WTC11 (cell line): Measurements from ENCODE around the gene TRIP13. TPM values are rescaled to one million over a fixed set of nuclear protein-coding genes. Genes with fewer than 3 reads are reported as not detected.

Experiments
- ATAC-seq: fragments of 200-7000 bp; cut with Tn5 transposase; 2 replicates; pipeline ENCODE4 v1.10.0; 2021; ENCODE audit warnings: mild to moderate bottlenecking, moderate library complexity
- CTCF ChIA-PET: fragments of 300-600 bp; sonication (Branson Sonifier 250); formaldehyde crosslinking; loops from one replicate; lab custom pipeline; 2021; ENCODE audit warnings: antibody characterized with exemption; lab: Charles Lee
- POLR2A ChIA-PET: fragments of 350-600 bp; sonication (Branson Sonifier 250); formaldehyde crosslinking; loops from one replicate; lab custom pipeline; 2021; ENCODE audit warnings: antibody characterized with exemption; lab: Charles Lee
- DNase-seq: peaks from one replicate; pipeline ENCODE4 v3.0.0; 2021; ENCODE audit warnings: low spot score
- H3K27ac Mint-ChIP-seq: 2 replicates; pipeline ENCODE4 v1.8.0; 2021; ENCODE audit warnings: mixed read lengths
- H3K27me3 Mint-ChIP-seq: 2 replicates; pipeline ENCODE4 v1.8.0; 2021; ENCODE audit warnings: low read depth, mild to moderate bottlenecking, moderate library complexity, mixed read lengths
- H3K36me3 Mint-ChIP-seq: 2 replicates; pipeline ENCODE4 v1.8.0; 2021; ENCODE audit warnings: mixed read lengths
- H3K4me1 Mint-ChIP-seq: 2 replicates; pipeline ENCODE4 v1.8.0; 2022; ENCODE audit warnings: mixed read lengths
- H3K4me3 Mint-ChIP-seq: 2 replicates; pipeline ENCODE4 v1.8.0; 2021; ENCODE audit warnings: mild to moderate bottlenecking, moderate library complexity, mixed read lengths
- H3K9me3 Mint-ChIP-seq: 2 replicates; pipeline ENCODE4 v1.8.0; 2021; ENCODE audit warnings: mixed read lengths
- CBFB ChIP-seq: sonication (generic); formaldehyde crosslinking; IDR thresholded peaks from 2 replicates; pipeline ENCODE4 v1.8.1; 2022; ENCODE audit warnings: mild to moderate bottlenecking, low read depth, missing genetic modification reagents
- JUN ChIP-seq: sonication (generic); formaldehyde crosslinking; IDR thresholded peaks from 2 replicates; pipeline ENCODE4 v1.8.0; 2023; ENCODE audit warnings: mild to moderate bottlenecking, missing genetic modification reagents
- KAT7 ChIP-seq: sonication (generic); formaldehyde crosslinking; IDR thresholded peaks from 2 replicates; pipeline ENCODE4 v1.8.1; 2023; ENCODE audit warnings: missing genetic modification reagents, mild to moderate bottlenecking, borderline replicate concordance
- MYBL2 ChIP-seq: sonication (generic); formaldehyde crosslinking; IDR thresholded peaks from 2 replicates; pipeline ENCODE4 v1.8.1; 2023; ENCODE audit warnings: mild to moderate bottlenecking, moderate library complexity, missing genetic modification reagents
- NFYB ChIP-seq: sonication (generic); formaldehyde crosslinking; conservative IDR thresholded peaks from 2 replicates; pipeline ENCODE4 v1.8.0; 2022; ENCODE audit warnings: low read depth, missing genetic modification reagents
- OVOL2 ChIP-seq: fragments of 250-450 bp; sonication (Bioruptor Pico); IDR thresholded peaks from 2 replicates; pipeline ENCODE4 v1.9.0; 2021; ENCODE audit warnings: mild to moderate bottlenecking, borderline replicate concordance
- SMAD4 ChIP-seq: sonication (generic); formaldehyde crosslinking; IDR thresholded peaks from 2 replicates; pipeline ENCODE4 v1.8.0; 2022; ENCODE audit warnings: mild to moderate bottlenecking, missing genetic modification reagents
- total RNA-seq: library from RNA; stranded (reverse); gene quantifications from 3 replicates; pipeline ENCODE4 v1.2.3, GENCODE V29; 2021
- TF ChIP-seq, protein P1 (sequence below): sonication (generic); formaldehyde crosslinking; IDR thresholded peaks from 2 replicates; pipeline ENCODE4 v1.8.0; 2023; ENCODE audit warnings: missing genetic modification reagents
- TF ChIP-seq, protein P2 (sequence below): sonication (generic); formaldehyde crosslinking; IDR thresholded peaks from 2 replicates; pipeline ENCODE4 v1.8.1; 2023; ENCODE audit warnings: mild to moderate bottlenecking, missing genetic modification reagents, borderline replicate concordance
- TF ChIP-seq, protein P3 (sequence below): sonication (generic); formaldehyde crosslinking; IDR thresholded peaks from 2 replicates; pipeline ENCODE4 v1.8.0; 2023; ENCODE audit warnings: missing genetic modification reagents, mild to moderate bottlenecking, borderline replicate concordance
- TF ChIP-seq, protein P4 (sequence below): fragments of 250-450 bp; sonication (Bioruptor Pico); IDR thresholded peaks from 2 replicates; pipeline ENCODE4 v1.9.0; 2021; ENCODE audit warnings: mild to moderate bottlenecking

Gene TRIP13
- total RNA-seq, 1 experiment from 2014 or later = 33.7 TPM

DNA sequence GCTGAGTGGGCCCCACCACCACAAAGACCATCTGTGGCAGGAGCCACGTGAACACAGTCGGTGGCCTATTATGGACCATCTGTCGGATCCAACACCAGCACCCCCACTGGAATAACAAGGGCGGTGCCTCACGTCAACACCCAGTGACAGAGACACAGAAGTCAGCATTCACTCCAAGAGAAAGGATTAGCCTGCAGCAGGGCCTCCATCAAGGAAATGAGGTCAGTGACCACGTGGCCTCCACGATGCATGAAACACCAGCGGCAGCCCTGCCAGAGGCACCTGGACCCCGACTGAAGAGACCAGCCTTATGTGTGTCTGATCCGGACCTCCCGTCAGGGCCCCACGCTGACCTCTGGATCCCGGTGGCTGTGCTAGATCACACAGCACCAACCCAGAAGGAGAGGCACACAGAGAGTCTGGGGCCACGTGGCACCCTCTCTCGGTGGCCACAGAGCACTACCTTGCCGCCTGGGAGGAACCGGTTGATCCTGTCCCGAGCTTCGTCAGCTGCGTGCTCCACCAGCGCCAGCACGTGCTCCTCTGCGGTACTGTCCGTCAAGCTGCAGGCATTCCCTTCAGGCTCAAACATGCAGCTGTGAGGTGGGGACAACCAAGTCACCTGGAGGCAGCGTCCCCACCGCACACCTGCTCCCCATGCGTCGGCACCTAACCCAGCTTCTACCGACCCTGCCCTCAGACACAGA, 9.1 kb upstream of the TRIP13 start:
- no peak overlapping the region; the same call in 1 of the 2 replicates for H3K27ac Mint-ChIP-seq
- no peaks in the 10 kb centered on the region for H3K27me3 Mint-ChIP-seq
- DNase-seq = no peak
- ChIA-PET CTCF (interaction anchor here (1.2 kb wide), 1 partner anchor 40 kb away, joined by 3 read pairs; no protein-coding TSS in a partner anchor), POLR2A (no interaction called here)
- no peak for ATAC-seq
- H3K36me3 Mint-ChIP-seq = peaks cover 81% of the 10 kb centered on the region
- H3K4me3 Mint-ChIP-seq = no peak overlapping the region
- no peaks in the 10 kb centered on the region for H3K4me1 Mint-ChIP-seq
- TF ChIP-seq SMAD4 (CRISPR knock-in tag) (no peak), KAT7 (no peak), OVOL2 (CRISPR knock-in tag) (no peak), CBFB (no peak), JUN (CRISPR knock-in tag) (no peak), NFYB (CRISPR knock-in tag) (no peak), MYBL2 (CRISPR knock-in tag) (no peak)
- TF ChIP-seq, protein P1, sequence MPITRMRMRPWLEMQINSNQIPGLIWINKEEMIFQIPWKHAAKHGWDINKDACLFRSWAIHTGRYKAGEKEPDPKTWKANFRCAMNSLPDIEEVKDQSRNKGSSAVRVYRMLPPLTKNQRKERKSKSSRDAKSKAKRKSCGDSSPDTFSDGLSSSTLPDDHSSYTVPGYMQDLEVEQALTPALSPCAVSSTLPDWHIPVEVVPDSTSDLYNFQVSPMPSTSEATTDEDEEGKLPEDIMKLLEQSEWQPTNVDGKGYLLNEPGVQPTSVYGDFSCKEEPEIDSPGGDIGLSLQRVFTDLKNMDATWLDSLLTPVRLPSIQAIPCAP (CRISPR knock-in tag) = no peak
- TF ChIP-seq, protein P2, sequence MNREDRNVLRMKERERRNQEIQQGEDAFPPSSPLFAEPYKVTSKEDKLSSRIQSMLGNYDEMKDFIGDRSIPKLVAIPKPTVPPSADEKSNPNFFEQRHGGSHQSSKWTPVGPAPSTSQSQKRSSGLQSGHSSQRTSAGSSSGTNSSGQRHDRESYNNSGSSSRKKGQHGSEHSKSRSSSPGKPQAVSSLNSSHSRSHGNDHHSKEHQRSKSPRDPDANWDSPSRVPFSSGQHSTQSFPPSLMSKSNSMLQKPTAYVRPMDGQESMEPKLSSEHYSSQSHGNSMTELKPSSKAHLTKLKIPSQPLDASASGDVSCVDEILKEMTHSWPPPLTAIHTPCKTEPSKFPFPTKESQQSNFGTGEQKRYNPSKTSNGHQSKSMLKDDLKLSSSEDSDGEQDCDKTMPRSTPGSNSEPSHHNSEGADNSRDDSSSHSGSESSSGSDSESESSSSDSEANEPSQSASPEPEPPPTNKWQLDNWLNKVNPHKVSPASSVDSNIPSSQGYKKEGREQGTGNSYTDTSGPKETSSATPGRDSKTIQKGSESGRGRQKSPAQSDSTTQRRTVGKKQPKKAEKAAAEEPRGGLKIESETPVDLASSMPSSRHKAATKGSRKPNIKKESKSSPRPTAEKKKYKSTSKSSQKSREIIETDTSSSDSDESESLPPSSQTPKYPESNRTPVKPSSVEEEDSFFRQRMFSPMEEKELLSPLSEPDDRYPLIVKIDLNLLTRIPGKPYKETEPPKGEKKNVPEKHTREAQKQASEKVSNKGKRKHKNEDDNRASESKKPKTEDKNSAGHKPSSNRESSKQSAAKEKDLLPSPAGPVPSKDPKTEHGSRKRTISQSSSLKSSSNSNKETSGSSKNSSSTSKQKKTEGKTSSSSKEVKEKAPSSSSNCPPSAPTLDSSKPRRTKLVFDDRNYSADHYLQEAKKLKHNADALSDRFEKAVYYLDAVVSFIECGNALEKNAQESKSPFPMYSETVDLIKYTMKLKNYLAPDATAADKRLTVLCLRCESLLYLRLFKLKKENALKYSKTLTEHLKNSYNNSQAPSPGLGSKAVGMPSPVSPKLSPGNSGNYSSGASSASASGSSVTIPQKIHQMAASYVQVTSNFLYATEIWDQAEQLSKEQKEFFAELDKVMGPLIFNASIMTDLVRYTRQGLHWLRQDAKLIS (CRISPR knock-in tag) = no peak
- TF ChIP-seq, protein P3, sequence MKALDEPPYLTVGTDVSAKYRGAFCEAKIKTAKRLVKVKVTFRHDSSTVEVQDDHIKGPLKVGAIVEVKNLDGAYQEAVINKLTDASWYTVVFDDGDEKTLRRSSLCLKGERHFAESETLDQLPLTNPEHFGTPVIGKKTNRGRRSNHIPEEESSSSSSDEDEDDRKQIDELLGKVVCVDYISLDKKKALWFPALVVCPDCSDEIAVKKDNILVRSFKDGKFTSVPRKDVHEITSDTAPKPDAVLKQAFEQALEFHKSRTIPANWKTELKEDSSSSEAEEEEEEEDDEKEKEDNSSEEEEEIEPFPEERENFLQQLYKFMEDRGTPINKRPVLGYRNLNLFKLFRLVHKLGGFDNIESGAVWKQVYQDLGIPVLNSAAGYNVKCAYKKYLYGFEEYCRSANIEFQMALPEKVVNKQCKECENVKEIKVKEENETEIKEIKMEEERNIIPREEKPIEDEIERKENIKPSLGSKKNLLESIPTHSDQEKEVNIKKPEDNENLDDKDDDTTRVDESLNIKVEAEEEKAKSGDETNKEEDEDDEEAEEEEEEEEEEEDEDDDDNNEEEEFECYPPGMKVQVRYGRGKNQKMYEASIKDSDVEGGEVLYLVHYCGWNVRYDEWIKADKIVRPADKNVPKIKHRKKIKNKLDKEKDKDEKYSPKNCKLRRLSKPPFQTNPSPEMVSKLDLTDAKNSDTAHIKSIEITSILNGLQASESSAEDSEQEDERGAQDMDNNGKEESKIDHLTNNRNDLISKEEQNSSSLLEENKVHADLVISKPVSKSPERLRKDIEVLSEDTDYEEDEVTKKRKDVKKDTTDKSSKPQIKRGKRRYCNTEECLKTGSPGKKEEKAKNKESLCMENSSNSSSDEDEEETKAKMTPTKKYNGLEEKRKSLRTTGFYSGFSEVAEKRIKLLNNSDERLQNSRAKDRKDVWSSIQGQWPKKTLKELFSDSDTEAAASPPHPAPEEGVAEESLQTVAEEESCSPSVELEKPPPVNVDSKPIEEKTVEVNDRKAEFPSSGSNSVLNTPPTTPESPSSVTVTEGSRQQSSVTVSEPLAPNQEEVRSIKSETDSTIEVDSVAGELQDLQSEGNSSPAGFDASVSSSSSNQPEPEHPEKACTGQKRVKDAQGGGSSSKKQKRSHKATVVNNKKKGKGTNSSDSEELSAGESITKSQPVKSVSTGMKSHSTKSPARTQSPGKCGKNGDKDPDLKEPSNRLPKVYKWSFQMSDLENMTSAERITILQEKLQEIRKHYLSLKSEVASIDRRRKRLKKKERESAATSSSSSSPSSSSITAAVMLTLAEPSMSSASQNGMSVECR (CRISPR knock-in tag) = no peak
- TF ChIP-seq, protein P4, sequence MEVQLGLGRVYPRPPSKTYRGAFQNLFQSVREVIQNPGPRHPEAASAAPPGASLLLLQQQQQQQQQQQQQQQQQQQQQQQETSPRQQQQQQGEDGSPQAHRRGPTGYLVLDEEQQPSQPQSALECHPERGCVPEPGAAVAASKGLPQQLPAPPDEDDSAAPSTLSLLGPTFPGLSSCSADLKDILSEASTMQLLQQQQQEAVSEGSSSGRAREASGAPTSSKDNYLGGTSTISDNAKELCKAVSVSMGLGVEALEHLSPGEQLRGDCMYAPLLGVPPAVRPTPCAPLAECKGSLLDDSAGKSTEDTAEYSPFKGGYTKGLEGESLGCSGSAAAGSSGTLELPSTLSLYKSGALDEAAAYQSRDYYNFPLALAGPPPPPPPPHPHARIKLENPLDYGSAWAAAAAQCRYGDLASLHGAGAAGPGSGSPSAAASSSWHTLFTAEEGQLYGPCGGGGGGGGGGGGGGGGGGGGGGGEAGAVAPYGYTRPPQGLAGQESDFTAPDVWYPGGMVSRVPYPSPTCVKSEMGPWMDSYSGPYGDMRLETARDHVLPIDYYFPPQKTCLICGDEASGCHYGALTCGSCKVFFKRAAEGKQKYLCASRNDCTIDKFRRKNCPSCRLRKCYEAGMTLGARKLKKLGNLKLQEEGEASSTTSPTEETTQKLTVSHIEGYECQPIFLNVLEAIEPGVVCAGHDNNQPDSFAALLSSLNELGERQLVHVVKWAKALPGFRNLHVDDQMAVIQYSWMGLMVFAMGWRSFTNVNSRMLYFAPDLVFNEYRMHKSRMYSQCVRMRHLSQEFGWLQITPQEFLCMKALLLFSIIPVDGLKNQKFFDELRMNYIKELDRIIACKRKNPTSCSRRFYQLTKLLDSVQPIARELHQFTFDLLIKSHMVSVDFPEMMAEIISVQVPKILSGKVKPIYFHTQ (CRISPR knock-in tag) = no peak
- TF ChIP-seq, all 79 proteins: peak for 0
- peaks cover 5% of the 10 kb centered on the region for H3K9me3 Mint-ChIP-seq
